ENCODE measurements around the gene FBN2.
"Not testable (repeated sequence)": the region's sequence is repeated elsewhere in the genome, so short reads cannot be mapped to it uniquely, and the experiment has no call there.

Gene FBN2

DNA sequence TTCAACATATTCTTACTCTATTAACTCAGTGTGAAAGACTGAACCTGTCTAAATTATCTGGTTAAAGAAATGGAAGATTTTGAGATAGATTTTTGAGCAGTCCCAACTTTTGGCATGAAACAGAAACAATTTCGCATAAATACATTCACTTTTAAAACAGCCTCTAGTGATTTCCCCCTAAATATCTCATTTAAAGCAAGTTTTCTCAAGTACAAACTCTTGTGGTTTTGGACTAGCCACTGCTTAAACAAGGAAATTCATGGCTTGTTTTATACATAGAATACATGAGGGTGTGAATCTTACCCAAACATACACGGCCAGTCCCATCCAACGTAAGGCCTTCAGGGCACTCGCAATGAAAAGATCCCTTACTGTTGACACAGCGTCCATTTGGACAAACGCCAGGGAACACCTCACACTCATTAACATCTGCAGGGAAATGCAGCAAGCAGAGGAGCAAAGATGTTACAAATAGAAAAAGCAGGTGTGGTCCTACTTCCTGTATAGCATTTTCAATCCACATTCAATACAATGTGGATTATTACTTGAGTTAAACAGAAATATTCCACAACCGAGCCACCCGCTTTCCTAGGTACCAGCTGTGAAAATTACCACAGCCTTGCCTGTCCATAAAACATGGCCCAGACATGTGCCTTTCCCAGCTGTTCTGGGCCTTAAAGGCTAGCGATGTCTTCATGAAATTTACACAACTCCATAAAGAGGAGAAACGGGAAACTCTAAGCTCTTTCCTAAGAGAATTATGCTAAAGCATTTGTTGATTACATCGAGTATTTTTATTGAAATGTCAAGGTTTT, 188.8 kb downstream of the FBN2 start:
- peak; percentile 2 for DNase-seq

GRCh38 chr5:128346038-128346437, 192.0 kb downstream of the FBN2 start:
- DNase-seq: no peak

DNA sequence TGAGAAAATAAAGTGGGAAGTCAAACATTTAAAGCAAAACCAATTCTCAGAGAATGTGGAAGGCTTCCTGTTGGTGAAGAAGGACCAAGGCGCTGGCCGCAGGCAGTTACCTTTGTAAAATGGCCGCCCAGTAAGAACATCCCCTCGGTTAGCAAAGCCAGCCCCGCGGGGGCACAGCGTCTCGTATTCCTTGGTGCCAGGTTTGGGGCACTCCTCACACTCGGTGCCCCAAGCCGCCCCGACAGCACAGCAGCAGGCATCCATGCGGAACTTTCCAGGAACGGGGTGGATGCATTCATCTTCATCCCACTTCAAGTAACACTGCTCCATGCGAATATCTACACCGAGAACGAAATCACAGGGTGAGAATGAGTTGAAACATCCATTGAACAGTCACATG, 192.8 kb downstream of the FBN2 start:
- DNase-seq: no peak

- DNase-seq: no peak
Measured at GRCh38 chr5:128343168-128343567, 194.9 kb downstream of the FBN2 start.

DNA sequence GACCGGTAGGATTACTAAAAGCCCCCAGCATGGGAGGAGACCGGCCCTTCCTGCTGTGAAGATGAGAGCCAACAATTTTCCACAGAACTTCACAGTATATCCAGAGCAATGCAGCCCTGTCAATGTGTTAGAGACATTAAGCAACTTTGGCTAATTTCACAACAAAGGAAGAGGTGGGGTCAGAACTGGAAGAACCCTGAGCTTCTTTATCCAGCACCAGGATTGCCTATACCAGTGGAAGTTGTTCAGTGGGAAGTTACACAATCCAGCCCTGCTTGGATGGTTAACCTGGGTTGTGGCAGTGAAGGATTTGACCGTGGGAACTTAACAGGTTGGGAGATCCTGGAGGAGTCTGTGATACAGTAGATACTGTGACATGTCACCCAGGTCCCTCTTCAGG, 197.0 kb downstream of the FBN2 start:
- DNase-seq: no peak

DNA sequence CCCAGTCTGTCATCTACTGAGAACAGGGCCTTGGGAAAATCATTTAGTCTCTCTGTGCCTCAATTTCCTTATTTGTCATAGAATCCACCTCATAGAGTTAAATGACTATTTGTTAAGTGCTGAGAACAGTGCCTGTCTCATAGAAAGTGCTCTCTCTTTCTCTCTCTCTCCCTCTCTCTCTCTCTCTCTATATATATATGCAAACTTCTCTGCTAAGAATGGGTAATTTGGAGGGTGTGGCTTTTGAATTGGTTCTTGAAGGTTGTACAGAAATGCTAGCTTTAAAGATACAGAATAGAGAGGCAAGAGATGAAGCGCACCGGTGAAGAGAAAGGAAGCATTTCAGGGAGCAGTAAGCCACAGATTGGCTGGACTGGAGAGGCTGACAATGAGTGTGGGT, 197.4 kb downstream of the FBN2 start:
- DNase-seq: no peak

DNA sequence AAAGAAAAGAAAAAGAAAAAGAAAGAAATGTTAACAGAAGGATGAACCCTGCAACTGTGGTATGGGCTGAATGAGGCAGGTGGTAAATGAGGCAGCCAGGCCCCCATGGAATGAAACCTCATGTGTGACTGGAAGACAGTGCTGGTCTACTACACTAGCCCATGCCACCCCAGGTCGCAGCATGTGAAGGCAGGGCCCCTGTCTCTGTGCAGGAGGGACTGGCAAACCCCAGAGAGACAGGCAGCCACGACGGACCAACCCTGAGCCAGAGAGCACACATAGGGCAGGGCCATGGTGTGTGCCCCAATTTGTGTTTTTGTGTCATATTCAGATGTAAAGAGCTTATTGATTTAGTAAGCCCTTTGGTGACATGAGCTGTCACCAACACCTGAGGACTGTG, 198.5 kb downstream of the FBN2 start:
- no peak for DNase-seq

- no peak for DNase-seq
Measured at GRCh38 chr5:128338649-128339048, 199.4 kb downstream of the FBN2 start.

DNA sequence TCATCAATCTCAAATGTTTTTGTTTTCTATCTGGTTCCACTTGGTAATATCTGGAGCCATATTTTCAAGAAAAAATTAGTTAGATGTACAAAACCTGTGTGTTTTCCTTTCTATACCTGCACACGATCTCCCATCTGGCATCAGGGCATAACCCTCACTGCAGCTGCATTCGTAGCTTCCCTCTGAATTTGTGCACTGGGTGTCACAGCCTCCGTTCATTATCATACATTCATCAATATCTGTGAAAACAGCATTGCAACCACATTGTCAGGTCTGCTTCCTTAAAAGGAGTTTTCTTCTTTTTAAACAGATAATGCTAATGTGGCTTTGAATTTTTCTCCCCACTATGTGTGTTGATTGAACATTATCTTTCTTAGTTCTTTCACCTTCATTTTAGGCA, 202.7 kb downstream of the FBN2 start:
- no peak for DNase-seq

DNA sequence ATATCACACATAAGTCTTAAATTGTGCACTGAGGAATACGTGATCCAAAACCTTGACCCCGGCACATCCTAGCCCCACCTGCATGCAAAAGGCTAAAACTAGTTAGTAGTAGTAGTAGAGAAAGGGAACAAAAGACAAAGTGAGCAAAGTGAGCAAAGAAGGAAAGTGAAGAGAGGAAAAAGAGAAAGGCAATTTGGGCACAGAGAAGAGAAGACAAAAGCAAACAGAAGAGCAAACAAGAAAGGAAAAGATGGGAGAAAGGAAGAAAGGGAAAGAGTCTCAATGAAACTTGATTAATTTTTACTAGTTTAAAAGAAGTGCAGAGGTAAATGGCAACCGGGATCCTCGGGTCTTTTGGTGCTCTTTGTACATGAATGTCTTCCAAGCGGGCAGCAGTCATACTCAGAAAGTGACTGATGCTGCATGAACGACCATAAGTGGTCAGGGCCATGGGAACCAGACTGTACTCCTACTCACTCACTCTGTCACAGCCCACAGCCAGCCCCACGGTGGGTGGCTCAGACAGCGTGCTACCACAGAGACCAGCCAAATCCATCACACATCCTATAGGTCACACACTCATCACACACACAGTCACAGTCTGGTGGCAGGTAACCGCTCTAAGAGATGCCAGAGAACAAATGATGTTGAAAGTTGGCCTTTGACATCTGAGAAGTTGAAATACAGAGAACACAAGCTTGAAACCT, 203.9 kb downstream of the FBN2 start:
- DNase-seq: no peak

DNA sequence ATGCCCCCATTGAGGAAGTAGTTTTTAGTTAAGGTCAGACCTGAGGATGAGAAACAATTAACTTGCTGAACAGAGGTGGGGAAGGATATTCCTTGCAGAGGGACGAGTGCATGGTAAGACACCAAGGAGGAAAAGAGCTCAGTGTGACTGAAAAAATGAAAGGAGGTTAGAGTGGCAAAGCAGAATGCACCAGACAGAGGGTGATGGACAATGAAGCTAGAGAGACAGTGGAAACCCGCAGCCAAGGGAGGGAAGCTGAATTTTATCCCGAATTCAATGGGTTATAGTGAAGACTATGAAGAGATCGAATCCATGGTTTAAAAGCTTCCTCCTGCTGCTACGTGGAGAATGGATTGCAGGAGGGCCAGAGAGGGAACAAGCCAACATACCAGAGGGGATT, 206.8 kb downstream of the FBN2 start:
- no peak for DNase-seq

- DNase-seq: no peak
Measured at GRCh38 chr5:128329386-128329939, 208.6 kb downstream of the FBN2 start.

DNA sequence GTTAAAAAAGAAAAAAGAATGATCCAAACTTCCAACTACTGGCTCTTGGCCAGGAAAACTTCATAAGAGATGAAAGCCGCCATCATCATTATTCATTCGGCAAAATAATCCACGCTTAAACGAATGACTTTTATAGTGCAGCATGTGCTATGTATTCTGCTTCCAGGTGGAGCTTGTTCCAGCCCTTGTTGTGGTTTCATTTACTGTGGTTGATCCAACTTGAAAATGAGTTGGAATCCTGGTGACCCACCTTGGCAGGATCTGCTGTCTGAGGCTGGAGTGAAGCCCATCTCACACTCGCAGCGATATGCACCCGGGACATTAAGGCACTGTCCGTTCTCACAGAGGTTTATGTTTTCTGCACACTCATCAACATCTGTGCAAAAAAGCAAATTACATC, 209.6 kb downstream of the FBN2 start:
- DNase-seq: no peak

GRCh38 chr5:128328007-128328406, 210.0 kb downstream of the FBN2 start:
- no peak for DNase-seq

DNA sequence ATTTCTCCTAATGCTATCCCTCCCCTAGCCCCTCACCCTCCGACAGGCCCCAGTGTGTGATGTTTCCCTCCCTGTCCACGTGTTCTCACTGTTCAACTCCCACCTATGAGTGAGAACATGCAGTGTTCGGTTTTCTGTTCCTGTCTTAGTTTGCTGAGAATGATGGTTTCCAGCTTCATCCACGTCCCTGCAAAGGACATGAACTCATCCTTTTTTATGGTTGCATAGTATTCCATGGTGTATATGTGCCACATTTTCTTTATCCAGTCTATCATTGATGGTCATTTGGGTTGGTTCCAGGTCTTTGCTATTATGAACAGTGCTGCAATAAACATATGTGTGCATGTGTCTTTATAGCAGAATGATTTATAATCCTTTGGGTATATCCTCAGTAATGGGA, 216.6 kb downstream of the FBN2 start:
- not testable (repeated sequence) for DNase-seq

DNA sequence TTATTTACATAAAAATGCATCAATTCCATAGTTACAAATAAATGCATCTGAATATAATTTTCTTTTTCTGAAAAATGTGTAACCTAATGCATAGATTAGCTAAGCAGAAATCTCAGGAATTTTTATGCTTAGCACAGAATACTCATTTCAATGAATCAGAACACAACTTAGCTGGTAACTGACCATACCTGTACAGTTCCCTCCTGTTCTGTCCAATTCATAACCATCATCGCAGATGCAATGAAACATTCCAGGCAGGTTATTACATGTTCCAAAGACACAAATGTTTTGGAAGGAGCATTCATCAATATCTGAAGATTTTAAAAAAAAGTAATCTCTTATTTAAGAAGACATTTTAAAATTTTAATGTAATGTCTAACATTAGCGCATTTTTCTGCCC, 219.4 kb downstream of the FBN2 start:
- DNase-seq: no peak

DNA sequence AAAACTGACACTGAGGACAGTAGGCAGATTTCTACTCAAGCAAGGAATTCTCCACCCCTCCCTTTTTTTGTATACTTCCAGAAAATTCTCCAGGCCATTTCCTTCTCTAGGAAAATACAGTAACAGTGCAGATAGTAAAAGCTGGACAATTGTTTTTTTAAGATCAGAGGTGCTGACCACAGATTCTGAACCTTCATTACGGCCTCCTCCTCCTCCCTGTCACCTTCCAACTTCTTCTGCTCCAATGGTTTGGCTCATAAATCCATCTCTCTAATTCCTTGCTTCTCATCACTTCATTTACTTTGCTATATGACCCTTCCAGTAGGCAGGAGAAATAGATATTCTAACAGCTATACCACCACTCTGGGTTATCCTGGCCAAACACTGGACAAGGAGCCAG, 220.6 kb downstream of the FBN2 start:
- no peak for DNase-seq

DNA sequence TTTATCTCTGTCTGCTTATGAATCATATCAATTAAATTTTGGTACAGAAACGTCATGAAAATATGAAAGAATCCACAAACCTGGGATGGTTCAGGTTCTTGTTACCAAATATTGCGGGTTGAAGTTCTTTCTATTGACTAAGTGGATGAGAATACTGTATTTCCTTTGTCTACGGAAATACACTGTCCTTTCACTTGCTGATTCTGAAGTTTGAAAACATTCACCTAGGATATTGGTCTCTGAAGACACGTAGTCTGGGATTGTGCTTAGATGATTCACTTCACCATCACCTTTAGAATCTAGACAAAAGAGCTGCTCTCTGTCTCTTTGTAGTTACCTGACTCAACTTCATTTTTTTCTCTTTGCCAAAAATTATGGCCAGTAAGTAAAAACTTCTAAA, 222.4 kb downstream of the FBN2 start:
- DNase-seq: no peak

DNA sequence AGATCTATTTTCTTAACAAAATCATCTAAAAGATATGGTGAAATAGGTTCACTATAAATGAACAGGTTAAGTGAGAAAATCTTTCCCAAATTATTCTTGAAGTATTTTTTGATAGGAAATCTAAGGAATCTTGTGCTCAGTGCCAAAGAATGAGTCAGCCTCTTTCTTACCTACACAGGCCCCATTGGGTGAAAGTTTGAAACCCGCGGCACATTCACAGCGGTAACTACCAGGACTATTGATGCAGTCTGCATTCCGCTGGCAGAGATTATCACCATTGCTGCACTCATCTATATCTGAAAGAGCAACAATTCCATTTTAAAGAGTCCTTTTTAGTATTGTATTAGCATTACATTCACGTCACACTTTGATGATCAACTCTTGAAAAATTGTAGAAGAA, 232.7 kb downstream of the FBN2 start:
- no peak for DNase-seq

GRCh38 chr5:128304791-128305190, 233.3 kb downstream of the FBN2 start:
- DNase-seq: no peak

DNA sequence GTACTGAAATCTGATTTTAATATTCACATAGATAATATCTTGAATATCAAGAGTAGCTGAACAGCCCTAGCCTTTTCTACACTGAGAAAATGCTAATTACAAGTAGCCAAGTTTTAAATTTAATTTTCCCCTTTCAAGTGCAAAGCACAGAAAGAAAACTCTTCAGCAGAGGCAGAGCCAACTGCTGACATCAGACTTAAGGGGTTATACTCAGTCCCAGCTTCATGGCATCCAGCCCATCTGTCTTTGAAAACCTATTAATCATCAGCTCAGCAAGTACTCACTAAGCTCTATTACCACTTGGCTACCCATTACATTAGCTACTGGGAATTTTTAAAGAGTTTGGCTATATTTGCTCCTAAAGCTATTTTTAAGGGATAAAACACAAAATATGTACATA, 234.0 kb downstream of the FBN2 start:
- DNase-seq: no peak

DNA sequence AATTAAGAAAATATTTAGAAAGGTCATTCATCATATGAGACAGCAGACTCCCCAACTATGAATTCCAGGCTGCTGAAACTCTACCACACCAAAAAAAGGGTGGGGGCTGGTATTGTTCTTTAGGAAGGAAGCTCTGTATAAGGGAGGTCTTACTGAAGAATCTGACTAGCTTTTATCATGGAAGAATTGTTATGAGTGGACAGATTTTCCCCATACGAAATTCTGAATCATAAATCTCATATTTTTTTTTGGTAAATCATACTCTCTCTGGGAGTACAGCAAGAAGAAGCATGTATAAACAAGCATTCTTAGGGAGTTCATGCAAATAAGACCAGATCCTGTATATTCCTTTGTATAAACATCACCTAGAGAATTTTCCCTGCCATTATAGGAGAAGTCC, 234.5 kb downstream of the FBN2 start:
- DNase-seq: no peak

DNA sequence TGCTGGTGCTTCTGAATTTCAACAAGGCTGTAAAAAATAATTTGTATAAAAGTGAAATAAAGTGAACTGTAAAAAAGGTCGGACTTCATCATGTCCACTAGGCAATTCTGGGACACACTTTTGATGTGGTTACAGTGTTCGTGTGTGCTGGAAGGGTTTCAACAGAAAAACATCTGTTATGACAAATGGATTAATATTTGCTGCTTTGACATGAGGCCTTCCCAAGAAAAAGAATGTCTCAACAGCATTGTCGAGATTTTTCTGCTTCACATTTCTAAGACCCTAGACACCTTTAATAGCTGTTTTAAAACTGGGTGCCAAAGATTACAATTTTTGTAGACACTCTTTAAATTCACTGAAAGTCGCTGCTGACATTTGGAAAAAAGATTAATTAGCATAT, 237.9 kb downstream of the FBN2 start:
- no peak for DNase-seq

- DNase-seq: no peak
Measured at GRCh38 chr5:128290152-128290858, 247.7 kb downstream of the FBN2 start.
